Measurements from ENCODE around the gene EXOC6.
"Not testable (repeated sequence)": the region's sequence is repeated elsewhere in the genome, so short reads cannot be mapped to it uniquely, and the experiment has no call there.

Gene EXOC6

GRCh38 chr10:92873029-92873428 lies 24.7 kb downstream of the EXOC6 start:
- DNase-seq (ENCODE audit: low read depth, low spot score): no peak
- no peak overlapping the region for H3K27ac ChIP-seq

- no peak overlapping the region for H3K27ac ChIP-seq
- DNase-seq (ENCODE audit: low read depth, low spot score): no peak
Observed at GRCh38 chr10:92876509-92877036, 28.3 kb downstream of the EXOC6 start.

GRCh38 chr10:92880233-92880861 lies 32.0 kb downstream of the EXOC6 start:
- H3K27ac ChIP-seq: no peak overlapping the region
- DNase-seq (ENCODE audit: low read depth, low spot score): no peak

GRCh38 chr10:92880917-92881316 lies 32.6 kb downstream of the EXOC6 start:
- DNase-seq (ENCODE audit: low read depth, low spot score): no peak
- H3K27ac ChIP-seq: no peak overlapping the region

GRCh38 chr10:92886334-92886961 lies 38.1 kb downstream of the EXOC6 start:
- no peak for DNase-seq (ENCODE audit: low read depth, low spot score)
- H3K27ac ChIP-seq: no peak overlapping the region

GRCh38 chr10:92890471-92890870 lies 42.2 kb downstream of the EXOC6 start:
- DNase-seq (ENCODE audit: low read depth, low spot score): no peak
- H3K27ac ChIP-seq: no peak overlapping the region

- peak; percentile 87 for DNase-seq (ENCODE audit: low read depth, low spot score)
Observed at GRCh38 chr10:92891885-92892690, 43.8 kb downstream of the EXOC6 start.

GRCh38 chr10:92892691-92893054 lies 44.4 kb downstream of the EXOC6 start:
- H3K27ac ChIP-seq: no peak overlapping the region
- DNase-seq (ENCODE audit: low read depth, low spot score): no peak

More at GRCh38 chr10:92891885-92892690, 43.8 kb downstream of the EXOC6 start:
- H3K27ac ChIP-seq: no peak overlapping the region

- no peak for DNase-seq (ENCODE audit: low read depth, low spot score)
- H3K27ac ChIP-seq: no peak overlapping the region
Observed at GRCh38 chr10:92894081-92894655, 45.8 kb downstream of the EXOC6 start.

- H3K27ac ChIP-seq: no peak overlapping the region
- no peak for DNase-seq (ENCODE audit: low read depth, low spot score)
Observed at GRCh38 chr10:92897916-92898315, 49.6 kb downstream of the EXOC6 start.

GRCh38 chr10:92901819-92902251 lies 53.5 kb downstream of the EXOC6 start:
- no peak for DNase-seq (ENCODE audit: low read depth, low spot score)
- H3K27ac ChIP-seq: no peak overlapping the region

- H3K27ac ChIP-seq: no peak overlapping the region
- no peak for DNase-seq (ENCODE audit: low read depth, low spot score)
Observed at GRCh38 chr10:92903633-92904032, 55.3 kb downstream of the EXOC6 start.

- H3K27ac ChIP-seq: no peak overlapping the region
- DNase-seq (ENCODE audit: low read depth, low spot score): no peak
Observed at GRCh38 chr10:92907280-92907679, 59.0 kb downstream of the EXOC6 start.

GRCh38 chr10:92912631-92913030 lies 64.3 kb downstream of the EXOC6 start:
- not testable (repeated sequence) for DNase-seq (ENCODE audit: low read depth, low spot score); H3K27ac ChIP-seq

- DNase-seq (ENCODE audit: low read depth, low spot score): no peak
- H3K27ac ChIP-seq: no peak overlapping the region
Observed at GRCh38 chr10:92913973-92914372, 65.7 kb downstream of the EXOC6 start.

GRCh38 chr10:92914478-92915325 lies 66.4 kb downstream of the EXOC6 start:
- DNase-seq (ENCODE audit: low read depth, low spot score): no peak
- H3K27ac ChIP-seq: no peak overlapping the region

GRCh38 chr10:92915892-92916291 lies 67.6 kb downstream of the EXOC6 start:
- DNase-seq (ENCODE audit: low read depth, low spot score): no peak
- H3K27ac ChIP-seq: no peak overlapping the region

GRCh38 chr10:92916433-92916832 lies 68.1 kb downstream of the EXOC6 start:
- no peak for DNase-seq (ENCODE audit: low read depth, low spot score)
- no peak overlapping the region for H3K27ac ChIP-seq

GRCh38 chr10:92918603-92919002 lies 70.3 kb downstream of the EXOC6 start:
- no peak overlapping the region for H3K27ac ChIP-seq
- DNase-seq (ENCODE audit: low read depth, low spot score): no peak

GRCh38 chr10:92920866-92921265 lies 72.5 kb downstream of the EXOC6 start:
- no peak overlapping the region for H3K27ac ChIP-seq
- no peak for DNase-seq (ENCODE audit: low read depth, low spot score)
